ENCODE results near the gene PBX2. TPM values are rescaled to one million over a fixed set of nuclear protein-coding genes. Genes with fewer than 3 reads are reported as not detected.

Gene PBX2
- total RNA-seq, 1 experiment from 2014 or later, result 51.7 TPM

GRCh38 chr6:32181915-32182529 lies 8.0 kb downstream of the PBX2 start:
- DNase-seq, result no peak
- Histone ChIP-seq H3K9me3 (ENCODE audit: low read length) (no peaks in the 10 kb centered on the region), H3K9me2 (replicated peaks; ENCODE audit: insufficient read depth, low read length) (no peaks in the 10 kb centered on the region), H3K79me2 (ENCODE audit: low read length) (peaks cover 20% of the 10 kb centered on the region), H3K9ac (ENCODE audit: low read length) (no peak overlapping the region), H3K4me1 (ENCODE audit: low read length) (peaks cover 37% of the 10 kb centered on the region), H3K27me3 (ENCODE audit: low read length) (no peaks in the 10 kb centered on the region), H3K36me3 (ENCODE audit: insufficient read depth, low read length) (peaks cover 9% of the 10 kb centered on the region), H3K4me3 (ENCODE audit: low read length) (no peak overlapping the region), H3K27ac (ENCODE audit: low read length) (no peak overlapping the region), H3K4me2 (ENCODE audit: low read depth, low read length, poor library complexity, severe bottlenecking) (no peak overlapping the region), H4K20me1 (ENCODE audit: insufficient read depth, low read depth, low read length) (no peaks in the 10 kb centered on the region), H2AFZ (ENCODE audit: low read length) (no peak overlapping the region)

GRCh38 chr6:32181148-32181702 lies 8.8 kb downstream of the PBX2 start:
- Histone ChIP-seq H3K4me3 (ENCODE audit: low read length) (no peak overlapping the region), H2AFZ (ENCODE audit: low read length) (no peak overlapping the region), H3K9me3 (ENCODE audit: low read length) (no peaks in the 10 kb centered on the region), H3K27ac (ENCODE audit: low read length) (no peak overlapping the region), H3K4me1 (ENCODE audit: low read length) (peaks cover 37% of the 10 kb centered on the region), H3K79me2 (ENCODE audit: low read length) (peaks cover 24% of the 10 kb centered on the region), H3K9me2 (replicated peaks; ENCODE audit: insufficient read depth, low read length) (no peaks in the 10 kb centered on the region), H3K27me3 (ENCODE audit: low read length) (no peaks in the 10 kb centered on the region), H4K20me1 (ENCODE audit: insufficient read depth, low read depth, low read length) (no peaks in the 10 kb centered on the region), H3K36me3 (ENCODE audit: insufficient read depth, low read length) (peaks cover 9% of the 10 kb centered on the region), H3K4me2 (ENCODE audit: low read depth, low read length, poor library complexity, severe bottlenecking) (no peak overlapping the region), H3K9ac (ENCODE audit: low read length) (no peak overlapping the region)
- no peak for DNase-seq

- Histone ChIP-seq H3K4me1 (ENCODE audit: low read length) (peaks cover 34% of the 10 kb centered on the region), H2AFZ (ENCODE audit: low read length) (no peak overlapping the region), H3K4me2 (ENCODE audit: low read depth, low read length, poor library complexity, severe bottlenecking) (peak overlapping the region; percentile 71), H3K36me3 (ENCODE audit: insufficient read depth, low read length) (peaks cover 7% of the 10 kb centered on the region), H3K9ac (ENCODE audit: low read length) (peak overlapping the region; percentile 88), H3K9me3 (ENCODE audit: low read length) (no peaks in the 10 kb centered on the region), H3K4me3 (ENCODE audit: low read length) (peak overlapping the region; percentile 87), H3K27ac (ENCODE audit: low read length) (no peak overlapping the region; the same call in 1 of the 2 replicates), H3K79me2 (ENCODE audit: low read length) (peaks cover 34% of the 10 kb centered on the region), H3K9me2 (replicated peaks; ENCODE audit: insufficient read depth, low read length) (no peaks in the 10 kb centered on the region), H4K20me1 (ENCODE audit: insufficient read depth, low read depth, low read length) (no peaks in the 10 kb centered on the region), H3K27me3 (ENCODE audit: low read length) (no peaks in the 10 kb centered on the region)
- DNase-seq, result no peak
Observed at GRCh38 chr6:32179766-32180405, 10.1 kb downstream of the PBX2 start.

- H3K27me3 ChIP-seq (ENCODE audit: low read length), result no peaks in the 10 kb centered on the region
- H2AFZ ChIP-seq (ENCODE audit: low read length), result no peak overlapping the region
- H3K9ac ChIP-seq (ENCODE audit: low read length), result peak overlapping the region; percentile 88
- H3K4me2 ChIP-seq (ENCODE audit: low read depth, low read length, poor library complexity, severe bottlenecking), result peak overlapping the region; percentile 71
- H3K9me3 ChIP-seq (ENCODE audit: low read length), result no peaks in the 10 kb centered on the region
- peak overlapping the region; percentile 87 for H3K4me3 ChIP-seq (ENCODE audit: low read length)
- H3K36me3 ChIP-seq (ENCODE audit: insufficient read depth, low read length), result peaks cover 7% of the 10 kb centered on the region
- peaks cover 45% of the 10 kb centered on the region for H3K4me1 ChIP-seq (ENCODE audit: low read length)
- peaks cover 42% of the 10 kb centered on the region for H3K79me2 ChIP-seq (ENCODE audit: low read length)
- H3K9me2 ChIP-seq (replicated peaks; ENCODE audit: insufficient read depth, low read length), result no peaks in the 10 kb centered on the region
- peak; percentile 65 for DNase-seq
- H4K20me1 ChIP-seq (ENCODE audit: insufficient read depth, low read depth, low read length), result no peaks in the 10 kb centered on the region
- peak overlapping the region; percentile 68 for H3K27ac ChIP-seq (ENCODE audit: low read length)
Observed at GRCh38 chr6:32178547-32179440, 11.2 kb downstream of the PBX2 start.

- Histone ChIP-seq H3K79me2 (ENCODE audit: low read length) (peaks cover 51% of the 10 kb centered on the region), H3K9me3 (ENCODE audit: low read length) (no peaks in the 10 kb centered on the region), H3K36me3 (ENCODE audit: insufficient read depth, low read length) (peaks cover 4% of the 10 kb centered on the region), H3K9me2 (replicated peaks; ENCODE audit: insufficient read depth, low read length) (no peaks in the 10 kb centered on the region), H4K20me1 (ENCODE audit: insufficient read depth, low read depth, low read length) (no peaks in the 10 kb centered on the region), H3K9ac (ENCODE audit: low read length) (peak within 1 kb of the TSS; percentile 88), H2AFZ (ENCODE audit: low read length) (no peak within 1 kb of the TSS), H3K4me1 (ENCODE audit: low read length) (peaks cover 51% of the 10 kb centered on the region), H3K4me2 (ENCODE audit: low read depth, low read length, poor library complexity, severe bottlenecking) (peak within 1 kb of the TSS; percentile 79), H3K27me3 (ENCODE audit: low read length) (no peaks in the 10 kb centered on the region), H3K27ac (ENCODE audit: low read length) (peak within 1 kb of the TSS; percentile 68), H3K4me3 (ENCODE audit: low read length) (peak within 1 kb of the TSS; percentile 94)
- peak; percentile 100 for DNase-seq
Observed at GRCh38 chr6:32177788-32178546, 12.0 kb downstream of the PBX2 start, which contains the start of gene RNF5. Gene RNF5 (plus strand): TSS chr6:32178405. CDS start chr6:32178512, 107 bp downstream.

GRCh38 chr6:32177183-32177787 lies 12.7 kb downstream of the PBX2 start:
- H4K20me1 ChIP-seq (ENCODE audit: insufficient read depth, low read depth, low read length), result no peaks in the 10 kb centered on the region
- H3K79me2 ChIP-seq (ENCODE audit: low read length), result peaks cover 57% of the 10 kb centered on the region
- peak overlapping the region; percentile 94 for H3K4me3 ChIP-seq (ENCODE audit: low read length)
- peak overlapping the region; percentile 71 for H3K9ac ChIP-seq (ENCODE audit: low read length)
- H3K4me1 ChIP-seq (ENCODE audit: low read length), result peaks cover 51% of the 10 kb centered on the region
- H2AFZ ChIP-seq (ENCODE audit: low read length), result no peak overlapping the region
- peak; percentile 55 for DNase-seq
- H3K9me2 ChIP-seq (replicated peaks; ENCODE audit: insufficient read depth, low read length), result no peaks in the 10 kb centered on the region
- no peaks in the 10 kb centered on the region; the same call in 1 of the 2 replicates for H3K36me3 ChIP-seq (ENCODE audit: insufficient read depth, low read length)
- H3K27me3 ChIP-seq (ENCODE audit: low read length), result no peaks in the 10 kb centered on the region
- peak overlapping the region; percentile 79 for H3K4me2 ChIP-seq (ENCODE audit: low read depth, low read length, poor library complexity, severe bottlenecking)
- H3K27ac ChIP-seq (ENCODE audit: low read length), result peak overlapping the region; percentile 66
- H3K9me3 ChIP-seq (ENCODE audit: low read length), result no peaks in the 10 kb centered on the region

GRCh38 chr6:32176476-32177182 lies 13.4 kb downstream of the PBX2 start:
- peaks cover 60% of the 10 kb centered on the region for H3K79me2 ChIP-seq (ENCODE audit: low read length)
- H3K4me2 ChIP-seq (ENCODE audit: low read depth, low read length, poor library complexity, severe bottlenecking), result peak overlapping the region; percentile 79
- no peak overlapping the region for H2AFZ ChIP-seq (ENCODE audit: low read length)
- H3K27ac ChIP-seq (ENCODE audit: low read length), result peak overlapping the region; percentile 66
- no peak for DNase-seq
- H3K4me3 ChIP-seq (ENCODE audit: low read length), result peak overlapping the region; percentile 94
- no peaks in the 10 kb centered on the region for H3K9me2 ChIP-seq (replicated peaks; ENCODE audit: insufficient read depth, low read length)
- no peaks in the 10 kb centered on the region for H3K9me3 ChIP-seq (ENCODE audit: low read length)
- H3K9ac ChIP-seq (ENCODE audit: low read length), result peak overlapping the region; percentile 71
- no peaks in the 10 kb centered on the region; the same call in 1 of the 2 replicates for H3K36me3 ChIP-seq (ENCODE audit: insufficient read depth, low read length)
- no peaks in the 10 kb centered on the region for H4K20me1 ChIP-seq (ENCODE audit: insufficient read depth, low read depth, low read length)
- H3K4me1 ChIP-seq (ENCODE audit: low read length), result peaks cover 51% of the 10 kb centered on the region
- no peaks in the 10 kb centered on the region for H3K27me3 ChIP-seq (ENCODE audit: low read length)

Measured in Karpas-422 (cell line).